GM18520 (cell line): Measurements from ENCODE around the gene PARP3.

Experiments used
- ATAC-seq: cut with Tn5 transposase; IDR thresholded peaks from one replicate; pipeline ENCODE4 v1.9.1; 2021; ENCODE audit not compliant: unreplicated experiment

The PARP3 gene

DNA sequence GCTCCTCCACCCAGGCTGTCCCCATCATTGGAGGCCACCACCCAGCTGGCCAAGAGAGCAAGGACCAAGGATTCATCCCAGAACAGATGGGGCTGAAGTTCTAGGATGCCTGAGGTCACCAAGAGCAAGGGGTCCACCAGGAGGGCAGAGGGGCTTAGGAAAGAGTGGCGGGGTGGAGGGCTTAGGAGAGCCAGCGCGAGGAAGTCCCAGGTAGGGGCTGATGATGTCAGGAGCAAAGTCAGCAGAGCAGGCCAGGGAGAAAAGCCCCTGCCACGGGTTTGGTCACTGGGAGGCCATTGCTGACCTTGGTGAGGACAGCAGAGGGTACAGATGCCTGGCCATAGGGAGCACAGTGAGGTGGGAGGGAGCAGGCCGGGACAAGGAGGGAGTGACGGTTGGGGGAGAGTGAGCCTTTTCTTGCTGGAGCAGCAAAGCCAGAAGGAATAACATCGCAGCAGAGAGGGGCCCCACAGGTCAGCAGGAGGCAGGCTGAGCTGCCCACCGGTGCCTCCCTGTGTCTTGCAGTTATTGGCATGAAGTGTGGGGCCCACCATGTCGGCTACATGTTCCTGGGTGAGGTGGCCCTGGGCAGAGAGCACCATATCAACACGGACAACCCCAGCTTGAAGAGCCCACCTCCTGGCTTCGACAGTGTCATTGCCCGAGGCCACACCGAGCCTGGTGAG, 5.2 kb downstream of the PARP3 start:
- ATAC-seq = no peak

DNA sequence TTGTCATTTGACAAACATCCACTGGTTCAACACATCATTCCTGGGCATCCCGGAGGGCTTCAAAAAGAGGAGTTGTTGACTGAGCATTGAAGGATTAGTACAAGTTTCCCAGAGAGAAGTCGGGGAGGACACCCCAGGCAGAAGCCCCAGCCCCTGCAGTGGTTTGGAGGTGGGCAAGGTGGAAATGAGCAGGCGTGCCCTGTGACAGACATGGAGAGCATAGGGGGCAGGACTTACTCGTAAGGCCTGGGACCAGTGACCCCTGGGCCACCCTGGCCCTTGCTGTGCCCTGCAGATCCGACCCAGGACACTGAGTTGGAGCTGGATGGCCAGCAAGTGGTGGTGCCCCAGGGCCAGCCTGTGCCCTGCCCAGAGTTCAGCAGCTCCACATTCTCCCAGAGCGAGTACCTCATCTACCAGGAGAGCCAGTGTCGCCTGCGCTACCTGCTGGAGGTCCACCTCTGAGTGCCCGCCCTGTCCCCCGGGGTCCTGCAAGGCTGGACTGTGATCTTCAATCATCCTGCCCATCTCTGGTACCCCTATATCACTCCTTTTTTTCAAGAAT, 5.9 kb downstream of the PARP3 start:
- no peak for ATAC-seq

DNA sequence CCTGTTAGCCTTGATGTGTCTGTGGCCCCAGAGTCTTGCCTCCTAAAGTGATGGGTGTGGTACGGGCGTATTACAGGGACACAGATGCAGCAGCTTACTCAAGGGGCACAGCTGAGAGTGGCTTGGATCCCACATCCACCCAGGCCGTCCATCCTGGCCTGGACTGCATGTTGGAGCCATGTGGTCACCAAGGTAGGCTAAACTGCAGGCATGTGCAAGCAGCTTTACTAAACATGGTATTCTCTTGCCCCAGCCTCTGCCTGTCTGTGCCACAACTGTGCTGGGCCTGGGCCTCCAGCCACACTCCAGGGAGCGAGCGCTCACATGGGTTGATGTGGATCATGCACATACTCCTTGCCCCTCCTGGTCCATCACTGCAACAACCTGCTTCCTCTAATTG, 7.0 kb downstream of the PARP3 start:
- ATAC-seq = no peak

DNA sequence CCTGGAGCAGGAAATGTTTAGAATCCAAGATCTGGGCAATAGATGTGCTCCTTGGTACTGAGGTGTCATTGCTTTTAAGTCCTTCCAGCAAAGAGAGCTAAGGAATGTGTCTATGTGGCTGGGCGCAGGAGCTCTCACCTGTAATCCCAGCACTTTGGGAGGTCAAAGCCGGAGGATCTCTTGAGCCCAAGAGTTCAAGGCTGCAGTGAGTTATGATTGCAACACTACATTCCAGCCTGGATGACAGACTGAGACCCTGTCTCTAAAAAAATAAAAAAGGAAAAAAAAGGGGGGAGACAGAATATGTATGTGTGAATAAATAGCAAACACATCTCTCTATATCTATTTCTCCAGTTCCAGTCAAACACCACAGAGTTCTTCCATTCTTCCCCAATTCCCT, 8.7 kb downstream of the PARP3 start:
- ATAC-seq = no peak

DNA sequence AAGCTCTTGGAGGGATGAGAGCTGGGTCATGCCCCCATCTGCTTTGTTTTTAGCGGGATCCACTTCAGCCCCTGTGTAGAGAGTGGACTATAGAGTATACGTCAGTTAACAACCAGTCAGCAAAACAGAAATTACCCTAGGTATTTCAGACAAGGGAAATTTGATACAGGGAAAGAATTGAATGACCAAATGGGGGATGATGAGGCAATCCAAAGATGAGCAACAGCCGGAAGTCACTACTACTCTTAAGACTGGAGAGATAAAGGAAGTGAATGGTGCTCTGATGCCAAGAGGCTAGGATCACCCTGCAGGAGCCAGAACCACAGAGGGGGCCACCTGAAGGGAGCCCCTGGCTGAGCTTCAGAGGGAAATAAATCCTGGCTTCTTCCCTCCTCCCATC, 11.3 kb downstream of the PARP3 start:
- ATAC-seq = no peak

DNA sequence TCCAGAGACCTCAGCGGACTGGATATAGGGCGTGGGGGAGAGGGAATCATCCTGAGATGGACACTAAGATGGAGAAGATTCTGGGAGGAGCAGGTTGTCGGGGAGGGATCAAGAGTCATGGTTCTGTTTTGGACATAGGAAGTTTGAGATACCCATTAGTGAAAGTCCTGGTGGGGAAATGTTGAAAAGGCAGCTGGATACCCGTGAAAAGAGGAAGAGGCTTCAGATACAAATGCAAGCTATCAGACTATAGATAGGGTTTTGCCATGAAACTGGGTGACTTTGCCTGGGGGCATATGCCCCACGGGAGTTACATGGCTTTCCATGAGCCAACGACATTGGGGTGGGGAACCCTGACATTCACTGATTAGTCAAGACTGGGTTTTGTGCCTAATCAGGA, 11.9 kb downstream of the PARP3 start:
- ATAC-seq = no peak

DNA sequence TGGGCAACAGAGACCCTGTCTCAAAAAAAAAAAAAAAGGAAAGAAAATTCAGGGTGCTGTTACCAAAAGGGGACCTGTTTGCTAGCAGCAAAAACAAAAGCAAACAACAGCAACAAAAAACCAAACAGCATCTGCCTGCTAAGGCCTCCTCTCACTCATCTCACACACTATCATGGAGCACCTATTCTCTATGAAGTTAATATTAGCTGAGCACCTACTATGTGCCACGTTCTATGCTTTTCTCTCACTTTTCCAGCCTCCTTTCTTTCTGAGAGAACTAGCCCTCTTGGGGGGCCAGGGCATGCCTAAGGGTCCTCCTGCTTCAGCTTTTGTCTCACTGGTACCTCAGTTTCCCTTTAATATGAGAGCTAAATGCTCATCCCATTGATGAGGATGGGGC, 12.6 kb downstream of the PARP3 start:
- ATAC-seq = no peak

DNA sequence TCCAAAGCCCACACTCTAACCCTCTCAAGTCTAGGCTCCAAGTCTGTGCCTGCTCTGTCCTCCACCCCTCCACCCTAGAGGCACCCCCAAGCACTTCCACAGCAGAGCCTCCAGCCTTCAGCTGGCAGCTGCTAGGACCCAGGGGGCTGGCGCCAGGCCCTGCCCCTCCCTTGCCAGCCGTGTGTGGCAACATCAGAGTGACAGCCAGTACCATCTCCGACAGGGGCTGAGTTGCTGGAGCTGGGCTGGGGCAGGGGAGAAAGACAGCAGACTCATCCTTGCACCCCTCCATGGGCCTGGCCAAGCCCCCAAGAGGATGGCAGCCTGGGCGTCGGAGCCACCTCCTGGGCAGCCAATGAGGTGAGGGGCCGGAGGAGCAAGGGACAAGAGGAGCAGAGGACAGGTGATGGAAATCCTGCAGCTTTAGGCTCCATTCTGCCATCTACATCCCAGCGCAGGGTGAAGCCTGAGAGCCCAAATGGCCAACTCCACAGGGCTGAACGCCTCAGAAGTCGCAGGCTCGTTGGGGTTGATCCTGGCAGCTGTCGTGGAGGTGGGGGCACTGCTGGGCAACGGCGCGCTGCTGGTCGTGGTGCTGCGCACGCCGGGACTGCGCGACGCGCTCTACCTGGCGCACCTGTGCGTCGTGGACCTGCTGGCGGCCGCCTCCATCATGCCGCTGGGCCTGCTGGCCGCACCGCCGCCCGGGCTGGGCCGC, 13.2 kb downstream of the PARP3 start, which contains the start of gene GPR62:
Gene GPR62 (plus strand): TSS at position 207 of the 718 bp plus-strand sequence. CDS start 272 bp downstream, at position 479.
- ATAC-seq = no peak

DNA sequence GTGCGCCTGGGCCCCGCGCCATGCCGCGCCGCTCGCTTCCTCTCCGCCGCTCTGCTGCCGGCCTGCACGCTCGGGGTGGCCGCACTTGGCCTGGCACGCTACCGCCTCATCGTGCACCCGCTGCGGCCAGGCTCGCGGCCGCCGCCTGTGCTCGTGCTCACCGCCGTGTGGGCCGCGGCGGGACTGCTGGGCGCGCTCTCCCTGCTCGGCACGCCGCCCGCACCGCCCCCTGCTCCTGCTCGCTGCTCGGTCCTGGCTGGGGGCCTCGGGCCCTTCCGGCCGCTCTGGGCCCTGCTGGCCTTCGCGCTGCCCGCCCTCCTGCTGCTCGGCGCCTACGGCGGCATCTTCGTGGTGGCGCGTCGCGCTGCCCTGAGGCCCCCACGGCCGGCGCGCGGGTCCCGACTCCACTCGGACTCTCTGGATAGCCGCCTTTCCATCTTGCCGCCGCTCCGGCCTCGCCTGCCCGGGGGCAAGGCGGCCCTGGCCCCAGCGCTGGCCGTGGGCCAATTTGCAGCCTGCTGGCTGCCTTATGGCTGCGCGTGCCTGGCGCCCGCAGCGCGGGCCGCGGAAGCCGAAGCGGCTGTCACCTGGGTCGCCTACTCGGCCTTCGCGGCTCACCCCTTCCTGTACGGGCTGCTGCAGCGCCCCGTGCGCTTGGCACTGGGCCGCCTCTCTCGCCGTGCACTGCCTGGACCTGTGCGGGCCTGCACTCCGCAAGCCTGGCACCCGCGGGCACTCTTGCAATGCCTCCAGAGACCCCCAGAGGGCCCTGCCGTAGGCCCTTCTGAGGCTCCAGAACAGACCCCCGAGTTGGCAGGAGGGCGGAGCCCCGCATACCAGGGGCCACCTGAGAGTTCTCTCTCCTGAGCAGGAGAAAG, 14.0 kb downstream of the PARP3 start:
- no peak for ATAC-seq

DNA sequence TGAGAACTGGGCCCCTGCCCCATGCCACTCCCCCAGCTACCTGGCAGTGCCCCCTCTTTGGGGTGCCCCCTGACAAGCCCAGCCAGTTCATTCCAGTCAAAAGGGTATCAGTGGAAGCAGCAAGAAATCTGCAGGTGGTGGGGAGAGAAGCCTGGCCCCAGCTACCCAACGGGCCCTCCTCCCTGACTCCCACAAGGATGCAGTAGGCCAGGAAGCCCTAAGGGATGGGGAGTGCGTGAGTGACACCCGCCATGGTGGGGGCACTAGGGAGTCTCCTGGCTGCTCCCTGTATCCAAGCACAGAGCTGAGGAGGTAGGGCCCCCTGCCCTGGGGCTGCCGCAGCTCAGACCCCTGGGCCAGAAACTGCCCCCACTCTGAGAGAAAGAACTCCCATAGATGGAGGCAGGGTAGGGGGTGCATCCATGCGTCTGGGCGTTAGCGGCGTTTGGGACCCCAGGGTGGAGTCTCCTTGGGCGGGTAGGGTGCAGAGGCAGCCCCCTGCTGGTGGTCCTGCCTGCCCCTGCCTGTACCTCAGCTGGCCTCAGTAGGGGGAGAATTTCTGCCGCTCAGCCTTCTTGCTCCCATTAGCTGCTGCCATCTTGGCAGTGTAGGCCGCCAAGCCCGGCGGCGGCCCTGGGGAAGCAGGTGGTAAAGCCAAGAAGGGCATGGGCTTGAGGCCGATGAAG, 15.5 kb downstream of the PARP3 start:
- no peak for ATAC-seq

DNA sequence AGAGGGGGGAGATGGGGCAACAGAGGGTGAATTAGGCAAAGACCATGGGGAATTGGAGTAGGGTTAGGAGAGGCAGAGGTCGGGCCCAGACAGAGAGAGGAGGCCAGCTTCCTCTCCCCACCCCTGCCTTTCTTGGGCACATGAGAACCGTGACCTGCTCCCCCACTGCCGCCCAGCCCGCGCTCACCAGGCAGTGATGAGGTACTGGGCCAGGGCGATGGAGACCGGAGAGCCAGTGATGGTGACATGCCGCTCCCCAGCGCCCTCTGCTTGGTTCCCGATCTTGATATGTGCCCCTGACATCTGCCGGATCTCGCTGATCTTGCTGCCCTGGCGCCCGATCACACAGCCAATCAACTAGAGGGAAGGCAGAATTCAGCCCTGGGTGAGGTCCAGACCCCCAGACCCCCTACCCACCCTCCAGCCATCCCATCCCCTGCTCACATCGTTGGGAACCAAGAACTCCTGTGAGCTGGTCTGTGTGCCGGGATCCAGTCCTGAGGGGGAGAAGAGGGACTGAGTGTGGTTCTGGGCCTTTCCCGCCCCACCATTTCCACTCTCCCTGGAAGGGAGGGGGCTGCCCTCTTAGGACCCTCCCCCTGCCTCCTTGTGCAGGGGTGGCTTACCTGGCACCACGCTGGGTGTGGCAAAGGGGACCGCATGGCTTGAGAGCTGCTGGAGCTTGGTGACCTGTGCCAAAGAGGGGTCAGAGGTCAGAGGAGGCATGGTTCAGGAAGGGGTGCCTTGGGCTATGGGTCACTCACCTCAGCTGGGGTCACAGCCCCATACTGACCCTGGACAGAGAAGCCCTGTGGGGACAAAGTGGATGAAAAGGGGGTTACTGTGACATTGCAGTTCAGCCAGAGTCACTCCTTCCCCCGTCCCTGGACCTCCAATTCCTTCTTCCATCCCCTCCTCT, 16.7 kb downstream of the PARP3 start:
- ATAC-seq = no peak

DNA sequence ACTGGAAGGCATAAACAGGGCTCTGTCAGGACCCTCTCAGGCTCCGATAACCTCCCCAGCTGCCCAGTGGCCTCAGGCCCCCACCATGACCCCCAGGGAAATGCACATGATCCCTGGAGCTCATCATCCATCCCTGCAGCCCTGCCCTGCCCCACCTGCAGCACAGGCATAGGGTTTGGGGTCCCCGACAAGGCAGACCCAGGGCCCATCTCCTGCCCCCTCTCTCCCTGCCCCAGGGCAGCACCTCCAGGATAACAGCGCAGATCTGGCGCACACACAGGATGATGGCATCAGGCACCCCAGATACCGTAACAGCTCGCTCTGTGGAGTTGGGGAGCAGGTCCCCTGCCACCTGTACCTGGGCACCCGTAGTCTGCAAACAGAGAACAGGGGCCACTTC, 17.5 kb downstream of the PARP3 start:
- ATAC-seq = no peak

DNA sequence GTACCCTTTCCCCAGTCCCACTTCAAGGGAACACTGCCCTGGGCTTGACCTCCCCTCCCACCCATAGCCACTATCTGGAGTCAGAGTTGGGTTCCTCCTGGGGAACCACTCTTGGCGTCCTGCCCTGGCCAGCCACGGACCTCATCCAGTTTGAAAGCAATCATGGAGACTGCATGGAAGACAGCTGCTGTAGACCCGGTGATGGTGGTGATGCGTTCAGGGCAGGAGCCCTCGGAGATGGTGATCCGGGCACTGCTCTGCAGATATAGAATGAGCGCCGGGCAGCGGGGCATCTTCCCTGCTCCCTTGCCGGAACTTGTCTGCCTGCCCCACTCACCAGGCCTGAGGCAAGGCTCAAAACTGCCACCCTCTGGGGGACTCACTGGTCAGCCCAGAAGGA, 18.2 kb downstream of the PARP3 start:
- no peak for ATAC-seq

DNA sequence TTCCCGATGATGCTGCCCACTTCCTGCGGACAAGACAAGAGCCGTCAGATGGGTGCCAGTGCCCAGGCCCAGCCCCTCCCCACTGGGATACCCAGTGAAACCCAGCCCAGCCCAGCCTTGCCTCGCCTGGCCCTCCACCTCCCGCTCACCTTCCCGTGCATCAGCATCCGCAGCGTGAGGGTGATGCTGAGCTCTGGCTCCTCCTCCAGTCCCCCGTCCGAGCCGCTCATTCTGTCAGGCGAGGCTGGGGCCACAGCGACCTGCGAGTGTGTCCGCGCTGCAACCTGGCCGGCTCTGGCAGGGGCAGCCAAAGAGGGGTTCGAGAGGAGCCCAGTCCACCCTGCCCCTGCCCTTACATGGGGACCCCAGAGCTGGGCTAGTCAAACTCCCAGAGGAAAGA, 18.8 kb downstream of the PARP3 start:
- ATAC-seq = no peak

DNA sequence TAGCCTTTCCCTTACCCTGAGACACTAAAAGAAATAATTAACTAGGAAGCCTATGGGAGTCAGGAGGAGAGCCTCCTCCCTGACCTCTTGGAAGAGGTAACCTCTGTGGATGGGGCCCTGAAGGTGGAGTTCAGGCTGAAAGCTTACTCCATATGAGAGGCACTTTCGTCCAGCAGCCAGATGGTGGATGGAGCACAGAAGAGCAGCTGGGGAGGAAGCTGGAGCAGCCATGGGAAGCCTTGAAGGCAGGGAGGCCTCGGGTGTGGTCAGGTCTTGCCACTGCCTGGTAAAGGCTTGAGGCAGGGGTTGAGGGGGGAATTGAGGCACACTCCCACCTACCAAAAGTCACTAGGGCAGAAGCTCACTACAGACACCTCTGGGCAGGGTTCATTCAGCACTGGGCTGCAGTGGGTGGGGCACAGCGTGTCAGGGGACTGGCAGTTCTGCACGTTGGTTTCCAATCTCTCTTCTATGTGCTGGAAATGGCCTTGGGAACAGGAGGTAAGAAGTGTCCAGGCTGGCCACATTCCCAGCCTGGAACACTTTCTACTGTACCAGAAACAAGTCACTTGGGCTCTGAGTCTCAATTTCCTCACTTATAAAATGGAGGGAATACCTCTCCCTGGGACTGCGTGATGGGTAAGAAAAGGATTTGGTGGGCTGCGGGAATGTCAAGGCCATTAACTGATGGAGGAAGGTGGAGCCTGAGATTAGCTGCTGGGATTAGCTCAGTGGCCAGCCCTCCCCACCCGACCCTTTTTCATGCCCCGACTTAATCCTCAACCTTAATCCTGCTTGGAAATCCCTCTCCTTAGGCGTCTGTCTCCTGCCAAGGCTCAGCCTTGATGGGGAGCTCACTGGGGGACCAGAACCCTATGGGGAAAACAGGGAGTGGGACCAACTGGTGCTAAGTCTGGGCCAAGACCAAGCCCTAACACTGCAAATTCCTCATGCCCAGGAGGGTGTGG, 19.7 kb downstream of the PARP3 start:
- no peak for ATAC-seq

DNA sequence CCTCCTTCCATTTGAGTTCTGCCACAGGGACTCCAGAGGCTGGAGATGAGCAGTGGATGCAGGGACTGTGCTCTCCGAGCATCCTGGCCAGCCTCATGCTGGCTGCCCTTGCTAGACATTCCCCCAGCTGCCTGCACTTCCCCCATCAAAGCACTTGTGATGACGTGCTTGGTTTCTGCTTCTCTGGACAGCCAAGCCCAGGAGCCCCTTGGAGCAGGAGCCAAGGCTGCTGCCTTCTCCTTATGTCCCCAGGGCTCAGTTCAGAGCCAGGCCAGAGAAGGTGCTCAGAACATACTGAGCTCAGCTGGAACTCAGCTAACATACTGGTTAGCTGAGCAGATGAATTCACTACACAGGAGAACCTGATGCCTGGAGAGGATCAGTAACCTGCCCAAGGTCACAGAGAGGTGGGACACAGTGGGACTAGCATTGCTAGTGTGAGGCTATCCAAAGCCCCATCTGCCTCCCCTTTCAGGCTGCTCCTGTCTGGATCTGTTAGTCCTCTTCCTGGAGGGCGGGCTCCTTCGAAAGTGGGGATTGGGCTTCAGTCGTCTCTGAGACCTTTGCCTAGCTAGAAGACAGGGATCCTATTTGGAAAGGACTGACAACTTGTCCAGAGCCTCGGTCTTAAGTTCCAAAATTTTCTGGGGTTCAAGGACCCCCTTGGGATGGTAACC, 20.8 kb downstream of the PARP3 start:
- no peak for ATAC-seq

DNA sequence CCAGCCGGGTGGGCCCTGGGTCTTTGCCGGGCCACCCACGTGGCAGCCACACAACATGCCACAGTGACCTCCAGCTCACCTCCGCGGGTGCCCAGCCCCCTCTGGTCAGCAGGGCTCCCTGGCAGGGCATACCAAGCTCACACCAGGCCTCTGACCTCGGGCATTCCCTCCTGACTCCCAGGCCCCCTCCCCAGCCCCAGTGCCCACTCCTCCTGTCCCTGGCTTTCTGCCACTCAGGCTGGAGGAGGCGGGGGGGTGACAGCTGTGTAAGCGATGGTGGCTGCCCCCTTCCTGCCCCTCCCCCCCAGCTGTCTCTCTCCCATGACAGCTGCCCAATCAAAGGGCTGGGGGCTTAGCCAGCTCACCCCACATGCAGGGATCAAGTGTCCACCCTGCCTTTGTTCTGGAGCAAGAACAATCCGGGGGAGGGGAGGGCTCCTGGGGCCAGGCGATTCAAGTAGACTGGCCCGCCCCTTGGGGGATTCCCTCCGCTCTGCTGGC, 21.8 kb downstream of the PARP3 start:
- no peak for ATAC-seq

DNA sequence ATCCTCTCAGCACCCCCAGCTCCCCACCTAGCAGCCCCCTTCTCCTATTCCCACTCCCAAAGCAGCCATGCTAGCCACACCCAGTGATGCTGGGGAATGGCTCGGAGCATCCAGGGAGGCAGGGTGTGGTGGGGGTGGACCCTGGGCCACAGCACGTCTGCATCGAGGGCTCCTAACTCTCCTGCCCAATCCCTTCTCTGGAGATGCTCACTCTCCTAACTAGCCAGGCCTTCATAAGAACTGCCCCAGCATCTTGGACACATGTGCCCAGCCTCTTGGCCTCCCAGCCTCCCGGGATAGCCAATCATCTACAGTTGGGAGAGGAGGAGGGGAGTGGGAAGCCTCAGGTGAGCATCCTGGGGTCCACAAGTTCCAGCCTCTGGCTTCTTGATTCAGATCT, 22.4 kb downstream of the PARP3 start:
- ATAC-seq = no peak
